ENCODE data around the gene SETMAR.

The SETMAR gene

DNA sequence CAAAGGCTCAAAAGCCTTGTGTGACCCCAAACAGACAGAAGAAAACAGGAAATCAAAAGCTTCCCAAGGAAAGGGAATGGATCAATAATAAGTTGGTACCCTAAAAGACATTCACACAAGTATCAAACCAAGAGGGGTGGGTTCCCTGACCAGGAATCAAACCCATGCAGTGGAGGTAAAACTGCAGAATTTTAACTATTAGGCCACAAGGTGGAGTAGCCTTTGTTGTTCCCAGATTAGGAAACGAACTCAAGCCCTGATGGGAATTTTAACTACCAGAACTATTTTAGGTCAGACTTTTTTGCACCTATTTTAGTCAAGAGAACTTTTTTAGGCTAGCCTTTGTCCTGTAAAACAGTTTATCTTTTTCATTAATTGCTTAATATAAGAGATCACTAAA is 31.4 kb downstream of the SETMAR start:
- no peak for DNase-seq (ENCODE audit: low spot score)
- H3K27ac ChIP-seq, result no peak overlapping the region
- CTCF ChIA-PET, result interaction anchor here (0.6 kb wide), 1 partner anchor 281 kb away, joined by 3 read pairs; no protein-coding TSS in a partner anchor
- POLR2A ChIA-PET (ENCODE audit: low non-redundant PET), result no interaction called here
- TF ChIP-seq CTCF (conservative IDR thresholded peaks at IDR 0.05; ENCODE audit: low read depth), result no peak

- DNase-seq (ENCODE audit: low spot score), result no peak
- CTCF ChIA-PET, result interaction anchor here (0.7 kb wide), 1 partner anchor 57 kb away, joined by 3 read pairs; no protein-coding TSS in a partner anchor
- POLR2A ChIA-PET (ENCODE audit: low non-redundant PET), result no interaction called here
- H3K27ac ChIP-seq, result no peak overlapping the region
- no peak for TF ChIP-seq CTCF (conservative IDR thresholded peaks at IDR 0.05; ENCODE audit: low read depth)
These were observed 32.8 kb downstream of the SETMAR start for GRCh38 chr3:4335840-4336562.

DNA sequence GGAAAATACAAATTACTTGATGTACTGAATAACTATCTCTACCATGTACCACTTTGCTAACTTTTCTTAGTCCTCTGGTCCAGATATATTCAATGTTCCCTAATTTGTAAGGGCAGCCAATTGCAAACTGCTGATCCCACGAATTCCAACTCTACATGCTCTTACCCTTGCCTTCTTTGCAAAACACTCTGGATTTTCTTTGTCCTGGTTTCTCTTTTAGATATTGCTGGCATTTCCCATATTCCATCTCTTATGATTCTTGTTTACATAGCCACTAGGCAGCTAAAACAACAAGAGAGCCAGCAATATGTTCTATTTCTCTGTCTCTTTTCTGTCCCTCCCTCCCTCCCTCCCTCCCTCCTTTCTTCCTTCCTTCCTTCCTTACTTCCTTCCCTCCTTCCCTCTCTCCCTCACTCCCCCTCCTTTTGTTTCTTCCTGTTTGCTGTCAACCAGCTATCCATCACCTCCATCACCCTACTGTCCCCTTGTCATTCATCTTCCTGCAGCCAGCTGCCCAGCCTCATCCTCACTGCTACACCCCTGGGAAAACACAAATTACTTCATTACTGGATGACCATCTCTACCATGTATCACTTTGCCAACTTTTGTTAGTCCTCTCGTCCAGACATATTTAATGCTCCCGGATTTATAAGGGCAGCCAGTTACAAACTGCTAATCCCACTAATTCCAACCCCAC is 33.8 kb downstream of the SETMAR start:
- DNase-seq (ENCODE audit: low spot score), result no peak
- ChIA-PET CTCF (interaction anchor here (0.7 kb wide), 1 partner anchor 56 kb away, joined by 3 read pairs; no protein-coding TSS in a partner anchor), POLR2A (ENCODE audit: low non-redundant PET) (no interaction called here)
- no peak overlapping the region for H3K27ac ChIP-seq
- TF ChIP-seq CTCF (conservative IDR thresholded peaks at IDR 0.05; ENCODE audit: low read depth), result no peak

DNA sequence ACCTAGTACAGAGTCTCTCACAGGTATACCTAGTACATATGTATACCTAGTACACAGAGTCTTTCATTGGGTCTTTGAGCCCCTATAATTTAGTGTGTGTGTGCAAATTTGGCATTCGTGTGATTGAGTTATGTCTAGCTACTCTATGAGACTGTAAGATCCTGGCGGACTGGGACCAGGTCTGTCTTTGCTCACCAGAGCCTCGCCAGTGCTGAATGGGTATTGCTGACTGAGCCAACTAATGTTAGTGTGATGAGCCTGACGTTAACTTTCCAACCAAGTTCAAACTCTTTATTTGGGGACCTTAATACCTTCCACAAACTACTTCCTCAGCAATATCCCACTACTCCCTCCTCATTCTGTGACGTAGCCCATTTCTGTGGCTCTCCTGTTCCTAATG is 35.6 kb downstream of the SETMAR start:
- no peak for TF ChIP-seq CTCF (conservative IDR thresholded peaks at IDR 0.05; ENCODE audit: low read depth)
- ChIA-PET POLR2A (ENCODE audit: low non-redundant PET) (no interaction called here), CTCF (no interaction called here)
- no peak overlapping the region for H3K27ac ChIP-seq
- DNase-seq (ENCODE audit: low spot score), result no peak

DNA sequence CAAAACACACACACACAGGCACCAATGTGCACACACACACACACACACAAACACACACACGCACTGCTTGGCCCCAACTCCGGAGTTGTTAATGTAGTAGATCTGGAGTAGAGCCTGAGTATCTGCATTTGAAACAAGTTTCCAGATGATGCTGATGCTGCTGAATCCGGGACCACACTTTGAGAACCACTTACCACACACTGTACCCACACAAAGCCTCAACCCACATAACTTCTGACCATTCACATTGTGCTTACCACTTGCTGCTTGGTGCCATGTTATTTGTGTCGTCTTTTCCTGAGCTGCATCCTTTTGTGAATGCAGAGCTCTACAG is 36.9 kb downstream of the SETMAR start:
- no peak for TF ChIP-seq CTCF (conservative IDR thresholded peaks at IDR 0.05; ENCODE audit: low read depth)
- ChIA-PET POLR2A (ENCODE audit: low non-redundant PET) (no interaction called here), CTCF (no interaction called here)
- no peak for DNase-seq (ENCODE audit: low spot score)
- H3K27ac ChIP-seq, result no peak overlapping the region

DNA sequence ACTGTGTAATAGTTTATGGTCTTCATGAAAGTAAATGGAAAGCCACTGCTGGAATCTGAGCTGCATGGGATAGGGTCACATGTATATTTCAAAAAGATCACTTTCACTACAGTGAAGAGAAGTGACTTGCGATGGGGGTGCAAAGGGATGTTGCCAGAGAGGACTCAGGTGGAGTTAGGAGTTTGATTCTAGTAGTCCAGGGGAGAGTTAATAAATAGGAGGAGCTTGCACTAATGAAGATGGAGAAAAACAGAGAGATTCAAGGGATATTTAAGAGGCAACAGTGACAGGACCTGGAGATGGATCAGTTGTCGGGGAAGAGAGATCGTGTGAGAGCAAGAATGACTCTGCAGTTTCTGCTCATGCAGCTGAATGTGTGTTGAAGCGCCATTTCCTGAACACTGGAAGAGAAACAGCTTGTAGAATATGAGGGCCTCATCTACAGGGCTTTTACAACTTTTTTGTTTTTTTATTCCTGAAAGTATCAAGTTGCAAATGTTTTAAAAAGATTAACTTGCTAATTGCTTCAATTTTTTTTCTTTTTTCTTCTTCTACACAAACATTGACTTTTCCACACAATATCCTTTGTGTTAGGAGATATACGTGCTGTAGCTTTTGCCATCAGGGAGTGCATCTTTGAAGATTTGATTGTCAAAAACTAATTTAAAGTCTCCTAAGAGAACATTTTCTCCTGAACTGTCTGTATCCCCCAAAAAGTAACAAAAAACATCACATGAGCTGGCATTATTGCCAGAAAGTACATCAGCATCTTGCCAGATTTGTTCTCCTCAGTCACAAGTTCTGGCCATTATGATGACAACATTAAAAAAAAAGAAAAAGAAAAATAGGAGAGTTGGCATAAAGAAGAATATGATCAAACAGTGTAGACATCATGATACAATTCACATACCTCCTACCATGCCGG is 37.5 kb downstream of the SETMAR start:
- TF ChIP-seq CTCF (conservative IDR thresholded peaks at IDR 0.05; ENCODE audit: low read depth), result no peak
- H3K27ac ChIP-seq, result no peak overlapping the region
- no peak for DNase-seq (ENCODE audit: low spot score)
- CTCF ChIA-PET, result no interaction called here
- POLR2A ChIA-PET (ENCODE audit: low non-redundant PET), result interaction anchor here (0.5 kb wide), 1 partner anchor 50 kb away, joined by 4 read pairs; no protein-coding TSS in a partner anchor
